ENCODE results near the gene SLC22A23.
"Not testable (repeated sequence)": the region's sequence is repeated elsewhere in the genome, so short reads cannot be mapped to it uniquely, and the experiment has no call there.

SLC22A23 gene

GRCh38 chr6:3389390-3390167 is 67.3 kb downstream of the SLC22A23 start:
- Histone ChIP-seq H3K4me1 (ENCODE audit: control insufficient read depth, insufficient read depth, low read length) (0 out of 2 replicates have a peak, but pooled peaks cover 3% of the 10 kb centered on the region), H3K27ac (ENCODE audit: low read depth, low read length) (no peak overlapping the region), H3K4me3 (ENCODE audit: low read depth, low read length) (no peak overlapping the region), H3K9ac (ENCODE audit: low read depth, low read length) (no peak overlapping the region), H3K27me3 (ENCODE audit: control insufficient read depth, insufficient read depth, low read length) (no peaks in the 10 kb centered on the region), H3K9me3 (ENCODE audit: control insufficient read depth, insufficient read depth, low read length) (no peaks in the 10 kb centered on the region), H3K36me3 (ENCODE audit: control insufficient read depth, insufficient read depth, low read length) (no peaks in the 10 kb centered on the region)

GRCh38 chr6:3388786-3389185 is 68.1 kb downstream of the SLC22A23 start:
- H3K4me1 ChIP-seq (ENCODE audit: control insufficient read depth, insufficient read depth, low read length) = 0 out of 2 replicates have a peak, but pooled peaks cover 3% of the 10 kb centered on the region
- H3K27me3 ChIP-seq (ENCODE audit: control insufficient read depth, insufficient read depth, low read length) = no peaks in the 10 kb centered on the region
- no peaks in the 10 kb centered on the region for H3K9me3 ChIP-seq (ENCODE audit: control insufficient read depth, insufficient read depth, low read length)
- H3K36me3 ChIP-seq (ENCODE audit: control insufficient read depth, insufficient read depth, low read length) = no peaks in the 10 kb centered on the region
- no peak overlapping the region for H3K27ac ChIP-seq (ENCODE audit: low read depth, low read length)
- H3K4me3 ChIP-seq (ENCODE audit: low read depth, low read length) = no peak overlapping the region
- H3K9ac ChIP-seq (ENCODE audit: low read depth, low read length) = no peak overlapping the region

GRCh38 chr6:3386374-3386857 is 70.4 kb downstream of the SLC22A23 start:
- no peaks in the 10 kb centered on the region for H3K27me3 ChIP-seq (ENCODE audit: control insufficient read depth, insufficient read depth, low read length)
- no peaks in the 10 kb centered on the region for H3K36me3 ChIP-seq (ENCODE audit: control insufficient read depth, insufficient read depth, low read length)
- no peak overlapping the region for H3K27ac ChIP-seq (ENCODE audit: low read depth, low read length)

GRCh38 chr6:3385660-3386151 is 71.1 kb downstream of the SLC22A23 start:
- no peak overlapping the region for H3K9ac ChIP-seq (ENCODE audit: low read depth, low read length)
- H3K27ac ChIP-seq (ENCODE audit: low read depth, low read length) = no peak overlapping the region
- 0 out of 2 replicates have a peak, but pooled peaks cover 3% of the 10 kb centered on the region for H3K4me1 ChIP-seq (ENCODE audit: control insufficient read depth, insufficient read depth, low read length)
- no peaks in the 10 kb centered on the region for H3K9me3 ChIP-seq (ENCODE audit: control insufficient read depth, insufficient read depth, low read length)
- no peaks in the 10 kb centered on the region for H3K27me3 ChIP-seq (ENCODE audit: control insufficient read depth, insufficient read depth, low read length)
- no peak overlapping the region for H3K4me3 ChIP-seq (ENCODE audit: low read depth, low read length)
- H3K36me3 ChIP-seq (ENCODE audit: control insufficient read depth, insufficient read depth, low read length) = no peaks in the 10 kb centered on the region

More at GRCh38 chr6:3386374-3386857, 70.4 kb downstream of the SLC22A23 start:
- 0 out of 2 replicates have a peak, but pooled peaks cover 3% of the 10 kb centered on the region for H3K4me1 ChIP-seq (ENCODE audit: control insufficient read depth, insufficient read depth, low read length)
- H3K9me3 ChIP-seq (ENCODE audit: control insufficient read depth, insufficient read depth, low read length) = no peaks in the 10 kb centered on the region
- no peak overlapping the region for H3K4me3 ChIP-seq (ENCODE audit: low read depth, low read length)
- no peak overlapping the region for H3K9ac ChIP-seq (ENCODE audit: low read depth, low read length)

GRCh38 chr6:3385181-3385580 is 71.7 kb downstream of the SLC22A23 start:
- H3K9ac ChIP-seq (ENCODE audit: low read depth, low read length); H3K4me3 ChIP-seq (ENCODE audit: low read depth, low read length); H3K27me3 ChIP-seq (ENCODE audit: control insufficient read depth, insufficient read depth, low read length); H3K36me3 ChIP-seq (ENCODE audit: control insufficient read depth, insufficient read depth, low read length); H3K4me1 ChIP-seq (ENCODE audit: control insufficient read depth, insufficient read depth, low read length); H3K9me3 ChIP-seq (ENCODE audit: control insufficient read depth, insufficient read depth, low read length); H3K27ac ChIP-seq (ENCODE audit: low read depth, low read length): not testable (repeated sequence)

GRCh38 chr6:3384241-3385143 is 72.4 kb downstream of the SLC22A23 start:
- Histone ChIP-seq H3K9ac (ENCODE audit: low read depth, low read length) (no peak overlapping the region), H3K27me3 (ENCODE audit: control insufficient read depth, insufficient read depth, low read length) (no peaks in the 10 kb centered on the region), H3K4me3 (ENCODE audit: low read depth, low read length) (no peak overlapping the region), H3K27ac (ENCODE audit: low read depth, low read length) (no peak overlapping the region), H3K4me1 (ENCODE audit: control insufficient read depth, insufficient read depth, low read length) (0 out of 2 replicates have a peak, but pooled peaks cover 3% of the 10 kb centered on the region), H3K9me3 (ENCODE audit: control insufficient read depth, insufficient read depth, low read length) (no peaks in the 10 kb centered on the region), H3K36me3 (ENCODE audit: control insufficient read depth, insufficient read depth, low read length) (no peaks in the 10 kb centered on the region)

- Histone ChIP-seq H3K9me3 (ENCODE audit: control insufficient read depth, insufficient read depth, low read length) (no peaks in the 10 kb centered on the region), H3K4me3 (ENCODE audit: low read depth, low read length) (no peak overlapping the region), H3K27ac (ENCODE audit: low read depth, low read length) (no peak overlapping the region), H3K4me1 (ENCODE audit: control insufficient read depth, insufficient read depth, low read length) (0 out of 2 replicates have a peak, but pooled peaks cover 3% of the 10 kb centered on the region), H3K27me3 (ENCODE audit: control insufficient read depth, insufficient read depth, low read length) (no peaks in the 10 kb centered on the region), H3K9ac (ENCODE audit: low read depth, low read length) (no peak overlapping the region), H3K36me3 (ENCODE audit: control insufficient read depth, insufficient read depth, low read length) (no peaks in the 10 kb centered on the region)
Measured at GRCh38 chr6:3383525-3383924, 73.3 kb downstream of the SLC22A23 start.

- Histone ChIP-seq H3K9me3 (ENCODE audit: control insufficient read depth, insufficient read depth, low read length) (no peaks in the 10 kb centered on the region), H3K36me3 (ENCODE audit: control insufficient read depth, insufficient read depth, low read length) (no peaks in the 10 kb centered on the region), H3K27me3 (ENCODE audit: control insufficient read depth, insufficient read depth, low read length) (no peaks in the 10 kb centered on the region), H3K4me3 (ENCODE audit: low read depth, low read length) (no peak overlapping the region), H3K9ac (ENCODE audit: low read depth, low read length) (no peak overlapping the region), H3K4me1 (ENCODE audit: control insufficient read depth, insufficient read depth, low read length) (0 out of 2 replicates have a peak, but pooled peaks cover 3% of the 10 kb centered on the region), H3K27ac (ENCODE audit: low read depth, low read length) (no peak overlapping the region)
Measured at GRCh38 chr6:3382326-3383279, 74.2 kb downstream of the SLC22A23 start.

GRCh38 chr6:3381233-3381921 is 75.5 kb downstream of the SLC22A23 start:
- Histone ChIP-seq H3K9ac (ENCODE audit: low read depth, low read length) (no peak overlapping the region), H3K4me3 (ENCODE audit: low read depth, low read length) (no peak overlapping the region), H3K36me3 (ENCODE audit: control insufficient read depth, insufficient read depth, low read length) (no peaks in the 10 kb centered on the region), H3K27me3 (ENCODE audit: control insufficient read depth, insufficient read depth, low read length) (no peaks in the 10 kb centered on the region), H3K9me3 (ENCODE audit: control insufficient read depth, insufficient read depth, low read length) (no peaks in the 10 kb centered on the region), H3K4me1 (ENCODE audit: control insufficient read depth, insufficient read depth, low read length) (0 out of 2 replicates have a peak, but pooled peaks cover 3% of the 10 kb centered on the region), H3K27ac (ENCODE audit: low read depth, low read length) (no peak overlapping the region)

Data from HUES48 (cell line).